Endothelial cell of umbilical vein (primary cell): ENCODE data around the gene BCAN. TPM values are rescaled to one million over a fixed set of nuclear protein-coding genes. Genes with fewer than 3 reads are reported as not detected.
A peak's percentile ranks its signal among the peaks of the same experiment; 100 is the strongest.

Source experiments
- BruUV-seq: library from RNA; stranded (reverse); fragments of 400-500 nt; replicated peaks from 2 replicates; lab custom pipeline; 2021; lab: Mats Ljungman, UMichigan
- CTCF ChIA-PET: fragments of 300-600, 350-600 bp; sonication (Branson Sonifier 250); formaldehyde crosslinking; loops from one replicate; lab custom pipeline; 2021; ENCODE audit warnings: antibody characterized with exemption, inconsistent platforms; lab: Charles Lee
- POLR2A ChIA-PET: fragments of 300-600, 350-600 bp; sonication (Branson Sonifier 250); formaldehyde crosslinking; loops from one replicate; lab custom pipeline; 2021; ENCODE audit warnings: antibody characterized with exemption, inconsistent platforms; lab: Charles Lee
- DNase-seq: peaks from one replicate; pipeline ENCODE4 v3.0.0-alpha.2; 2011; ENCODE audit warnings: low read depth, low spot score
- FAIRE-seq: peaks from 2 replicates; lab custom pipeline; 2011; peaks lifted over from hg19 to GRCh38; lab: Jason Lieb, UNC
- H2AFZ ChIP-seq: 2 replicates; pipeline ENCODE4 v1.6.0; 2012; ENCODE audit warnings: low read depth, low read length, control low read depth, inconsistent platforms
- H3K27ac ChIP-seq: 2 replicates; pipeline ENCODE4 v1.5.1; 2011; ENCODE audit warnings: low read depth, mild to moderate bottlenecking, control low read depth, low read length, moderate library complexity; ENCODE audit not compliant: insufficient read depth
- H3K27me3 ChIP-seq, 2 experiments: 2 replicates each; pipeline versions ENCODE4 v1.6.0 to v1.6.1; 2011; ENCODE audit warnings: low read length in 2 of 2, mixed read lengths in 1 of 2; ENCODE audit not compliant: control insufficient read depth in 2 of 2, insufficient read depth in 2 of 2
- H3K36me3 ChIP-seq, 2 experiments: 2 replicates in 1 of 2; 3 replicates in 1 of 2; pipeline ENCODE4 v1.5.1; 2011; ENCODE audit warnings: low read length in 2 of 2, mild to moderate bottlenecking in 1 of 2, moderate library complexity in 1 of 2; ENCODE audit not compliant: control insufficient read depth in 2 of 2, insufficient read depth in 2 of 2; ENCODE audit errors: extremely low read depth in 1 of 2
- H3K4me1 ChIP-seq: 3 replicates; pipeline ENCODE4 v1.5.1; 2011; ENCODE audit warnings: mild to moderate bottlenecking, low read length; ENCODE audit not compliant: control insufficient read depth, insufficient read depth; ENCODE audit errors: extremely low read depth
- H3K4me2 ChIP-seq: 2 replicates; pipeline ENCODE4 v1.6.1; 2011; ENCODE audit warnings: low read length, control low read depth, mixed read lengths; ENCODE audit not compliant: insufficient read depth
- H3K4me3 ChIP-seq, 3 experiments: fragments of 200-600 bp in 1 of 3; sonication (generic), shearing (Covaris generic) in 1 of 3; replicated peaks in 1 of 3; 2 replicates each; pipeline ENCODE4 v1.5.1; 2011 to 2016; ENCODE audit warnings: control low read depth in 3 of 3, low read length in 3 of 3, mild to moderate bottlenecking in 2 of 3, inconsistent platforms in 1 of 3, low read depth in 1 of 3, moderate library complexity in 1 of 3; ENCODE audit not compliant: insufficient read depth in 1 of 3
- H3K79me2 ChIP-seq: 2 replicates; pipeline ENCODE4 v1.6.0; 2012; ENCODE audit warnings: low read length, inconsistent platforms; ENCODE audit not compliant: control insufficient read depth, insufficient read depth
- H3K9ac ChIP-seq: replicated peaks from 2 replicates; pipeline ENCODE3; 2011; ENCODE audit warnings: low read length, control low read depth; ENCODE audit not compliant: insufficient read depth; ENCODE audit errors: extremely low read depth
- H3K9me1 ChIP-seq: replicated peaks from 3 replicates; pipeline ENCODE4 v1.6.0; 2011; ENCODE audit warnings: mild to moderate bottlenecking, low read length; ENCODE audit not compliant: control insufficient read depth, insufficient read depth; ENCODE audit errors: extremely low read depth
- H3K9me3 ChIP-seq: replicated peaks from 2 replicates; pipeline ENCODE4 v1.5.1; 2012; ENCODE audit warnings: low read length, inconsistent platforms; ENCODE audit not compliant: control insufficient read depth, insufficient read depth
- H4K20me1 ChIP-seq: replicated peaks from 2 replicates; pipeline ENCODE3; 2011; ENCODE audit warnings: mild to moderate bottlenecking, low read length; ENCODE audit not compliant: control insufficient read depth, insufficient read depth; ENCODE audit errors: extremely low read depth
- JUN ChIP-seq: IDR thresholded peaks from 2 replicates; pipeline ENCODE4 v1.6.1; 2011; ENCODE audit warnings: borderline replicate concordance, low read depth; ENCODE audit not compliant: insufficient read length, insufficient read depth
- MYC ChIP-seq: IDR thresholded peaks from one replicate; pipeline ENCODE4 v1.6.1; 2011; ENCODE audit warnings: mild to moderate bottlenecking, low read depth, low read length
- POLR2A ChIP-seq: IDR thresholded peaks from 2 replicates; pipeline ENCODE4 v1.6.1; 2012; ENCODE audit warnings: low read depth, mild to moderate bottlenecking, control low read depth, low read length
- POLR2AphosphoS5 ChIP-seq: IDR thresholded peaks from 2 replicates; pipeline ENCODE4 v1.6.1; 2012; ENCODE audit warnings: low read depth, mild to moderate bottlenecking, control low read depth, low read length, moderate library complexity; ENCODE audit not compliant: insufficient read depth
- dilution Hi-C: fragments of 300-500 bp; cut with MboI; formaldehyde crosslinking; loops from one replicate; pipeline ENCODE4 v1.15.0; 2019; ENCODE audit warnings: low sequenced_read_pairs; ENCODE audit not compliant: extremely low pct_ligation_motif_present
- intact Hi-C: fragments of 100-400 bp; cut with micrococcal nuclease; formaldehyde crosslinking; loops from one replicate; pipeline ENCODE4 v1.10.0; 2022
- polyA plus RNA-seq, 4 experiments: library from polyadenylated mRNA; depleted of rRNA in 3 of 4; stranded (reverse) in 3 of 4; unstranded in 1 of 4; fragments of >200 nt; gene quantifications; 2 replicates each; pipeline versions ENCODE4 v1.2.1 to v1.2.3, GENCODE V29; 2011 to 2012; ENCODE audit warnings: missing spikeins in 1 of 4
- total RNA-seq: library from RNA; stranded (reverse); gene quantifications from 2 replicates; pipeline ENCODE4 v1.2.3, GENCODE V29; 2021
- TF ChIP-seq, protein P1 (sequence below), 2 donors: IDR thresholded peaks; 1 replicate in 1 of 2; 2 replicates in 1 of 2; pipeline ENCODE4 v1.5.1; 2011; ENCODE audit warnings: low read length in 2 of 2, mild to moderate bottlenecking in 2 of 2, moderate library complexity in 2 of 2, control low read depth in 1 of 2, inconsistent platforms in 1 of 2, low read depth in 1 of 2; ENCODE audit not compliant: insufficient read depth in 1 of 2; ENCODE audit errors: extremely low read depth in 1 of 2

BCAN gene
- total and polyA plus RNA-seq, 2 donors (not counting 3 experiments of a cell fraction or from before 2014, with no cell fraction given): 0.15 TPM; not detected in 1

DNA sequence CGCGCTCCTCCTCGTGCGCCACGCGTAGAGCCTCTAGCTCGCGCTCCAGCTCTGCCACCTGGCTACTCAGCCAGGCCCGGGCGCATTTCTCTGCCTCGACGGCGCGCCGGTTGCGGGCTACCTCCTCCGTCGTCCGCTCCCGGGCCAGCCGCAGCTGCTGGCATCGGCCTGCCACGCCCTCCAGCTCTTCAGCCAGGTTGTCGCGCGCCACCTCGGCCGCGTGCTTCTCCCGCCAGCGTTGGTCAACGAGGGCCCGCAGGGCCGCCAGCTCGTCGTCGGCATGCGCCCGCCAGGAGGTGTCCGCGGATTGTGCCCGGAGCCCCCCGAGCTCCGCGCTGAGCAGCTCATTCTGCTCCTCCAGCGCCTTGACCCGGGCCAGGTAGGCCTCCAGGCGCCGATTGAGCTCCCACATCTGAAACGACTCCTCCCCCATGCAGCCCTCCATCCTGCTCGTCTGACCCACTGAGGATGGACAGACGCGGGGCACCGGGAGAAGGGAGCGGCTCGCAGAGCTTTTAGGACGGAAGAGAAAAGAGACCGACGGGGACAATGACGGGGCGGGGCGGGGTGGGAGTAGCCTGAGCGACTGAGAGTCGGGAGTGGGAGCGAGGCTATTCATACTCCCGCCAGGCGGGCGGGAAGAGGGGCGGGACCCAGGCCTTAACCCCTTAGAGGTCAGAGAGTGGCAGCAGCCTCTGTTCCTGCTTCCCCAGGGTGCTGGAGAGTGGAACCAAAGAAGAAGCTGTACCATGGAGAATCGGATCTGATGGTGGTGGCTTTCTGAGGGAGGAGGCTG, 35.1 kb downstream of the BCAN start, which contains the start of gene NES:
NES (minus strand) TSS at position 588 of the 796 bp plus-strand sequence; CDS start at position 445, 143 bp downstream.
- BruUV-seq: TSS peak; percentile 48
- peaks cover 39% of the 10 kb centered on the region for H3K79me2 ChIP-seq
- H3K4me2 ChIP-seq: peak within 1 kb of the TSS; percentile 78
- no peaks in the 10 kb centered on the region for H3K9me1 ChIP-seq
- H3K4me3 ChIP-seq: peak within 1 kb of the TSS; percentile 50 to 84 (median 81)
- H3K4me1 ChIP-seq: peaks cover 36% of the 10 kb centered on the region
- H3K27ac ChIP-seq: peak within 1 kb of the TSS; percentile 54
- H4K20me1 ChIP-seq: no peaks in the 10 kb centered on the region
- peak; percentile 52 for DNase-seq
- FAIRE-seq: peak; percentile 77
- H3K9me3 ChIP-seq: no peaks in the 10 kb centered on the region
- ChIA-PET POLR2A (interaction anchor here (0.5 to 3.0 kb wide), 5 partner anchors 9 to 179 kb away, joined by 3 to 32 read pairs (median 7); no protein-coding TSS in a partner anchor), CTCF (interaction anchor here (1.0 to 10.9 kb wide), 15 partner anchors 11 to 291 kb away, joined by 3 to 221 read pairs (median 6); partner anchors contain the start of genes HAPLN2, ISG20L2 and METTL25B)
- peak within 1 kb of the TSS; percentile 72 for H2AFZ ChIP-seq
- intact Hi-C loops (no loop called here), dilution Hi-C loops (no loop called here)
- peak; percentile 75 for TF ChIP-seq POLR2A
- TF ChIP-seq POLR2AphosphoS5: peak; percentile 63
- TF ChIP-seq MYC: no peak
- no peak for TF ChIP-seq JUN
- TF ChIP-seq, protein P1, sequence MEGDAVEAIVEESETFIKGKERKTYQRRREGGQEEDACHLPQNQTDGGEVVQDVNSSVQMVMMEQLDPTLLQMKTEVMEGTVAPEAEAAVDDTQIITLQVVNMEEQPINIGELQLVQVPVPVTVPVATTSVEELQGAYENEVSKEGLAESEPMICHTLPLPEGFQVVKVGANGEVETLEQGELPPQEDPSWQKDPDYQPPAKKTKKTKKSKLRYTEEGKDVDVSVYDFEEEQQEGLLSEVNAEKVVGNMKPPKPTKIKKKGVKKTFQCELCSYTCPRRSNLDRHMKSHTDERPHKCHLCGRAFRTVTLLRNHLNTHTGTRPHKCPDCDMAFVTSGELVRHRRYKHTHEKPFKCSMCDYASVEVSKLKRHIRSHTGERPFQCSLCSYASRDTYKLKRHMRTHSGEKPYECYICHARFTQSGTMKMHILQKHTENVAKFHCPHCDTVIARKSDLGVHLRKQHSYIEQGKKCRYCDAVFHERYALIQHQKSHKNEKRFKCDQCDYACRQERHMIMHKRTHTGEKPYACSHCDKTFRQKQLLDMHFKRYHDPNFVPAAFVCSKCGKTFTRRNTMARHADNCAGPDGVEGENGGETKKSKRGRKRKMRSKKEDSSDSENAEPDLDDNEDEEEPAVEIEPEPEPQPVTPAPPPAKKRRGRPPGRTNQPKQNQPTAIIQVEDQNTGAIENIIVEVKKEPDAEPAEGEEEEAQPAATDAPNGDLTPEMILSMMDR (IDR thresholded peaks at IDR 0.05; ENCODE audit: extremely low read depth in 1 of 2, insufficient read depth in 1 of 2, low read depth in 1 of 2, low read length in 2 of 2): peak in 1 of 2 donors; percentile 0
- H3K9ac ChIP-seq: peak within 1 kb of the TSS; percentile 75
- peaks cover 0 to 6% of the 10 kb centered on the region in 2 experiments for H3K36me3 ChIP-seq
- peaks cover 2 to 5% of the 10 kb centered on the region in 2 experiments for H3K27me3 ChIP-seq
